Spleen (tissue), 11 donors: ENCODE measurements around the gene FOXP1. TPM values are rescaled to one million over a fixed set of nuclear protein-coding genes. Genes with fewer than 3 reads are reported as not detected.

Experiments
- DNase-seq: peaks from one replicate; pipeline ENCODE4 v3.0.0-alpha.2; 2020
- H3K27ac ChIP-seq, 8 donors: fragments of 200-600 bp; sonication (generic) in 7 of 8; 1 replicate in 4 of 8; 2 replicates in 4 of 8; pipeline versions ENCODE4 v1.5.0 to v1.8.0; 2016 to 2021; ENCODE audit warnings: inconsistent platforms in 4 of 8, mild to moderate bottlenecking in 4 of 8, moderate library complexity in 1 of 8
- H3K27me3 ChIP-seq, 7 donors: fragments of 200-600 bp; sonication (generic) in 6 of 7; replicated peaks in 1 of 7; 1 replicate in 4 of 7; 2 replicates in 3 of 7; pipeline versions ENCODE4 v1.5.0 to v1.8.0; 2016 to 2021; ENCODE audit warnings: inconsistent platforms in 3 of 7, mild to moderate bottlenecking in 1 of 7
- H3K36me3 ChIP-seq, 6 donors: fragments of 200-600 bp; sonication (generic) in 5 of 6; 1 replicate in 4 of 6; 2 replicates in 2 of 6; pipeline versions ENCODE4 v1.5.0 to v1.8.0; 2016 to 2021; ENCODE audit warnings: inconsistent platforms in 2 of 6
- H3K4me1 ChIP-seq, 6 donors: fragments of 200-600 bp; sonication (generic) in 5 of 6; 1 replicate in 3 of 6; 2 replicates in 3 of 6; pipeline versions ENCODE4 v1.5.0 to v1.8.0; 2016 to 2021; ENCODE audit warnings: inconsistent platforms in 3 of 6
- H3K4me3 ChIP-seq, 8 donors: fragments of 200-600 bp; sonication (generic) in 7 of 8; 1 replicate in 4 of 8; 2 replicates in 4 of 8; pipeline versions ENCODE4 v1.5.0 to v1.8.0; 2016 to 2021; ENCODE audit warnings: inconsistent platforms in 4 of 8, mild to moderate bottlenecking in 4 of 8, moderate library complexity in 2 of 8
- H3K9me3 ChIP-seq, 8 donors: fragments of 200-600 bp; sonication (generic) in 7 of 8; 1 replicate in 4 of 8; 2 replicates in 4 of 8; pipeline versions ENCODE4 v1.5.0 to v1.8.0; 2016 to 2021; ENCODE audit warnings: inconsistent platforms in 4 of 8
- CTCF ChIP-seq, 11 experiments: fragments of 200-600 bp in 7 of 11; fragments of 450-650 bp in 4 of 11; sonication (generic) in 4 of 11; IDR thresholded peaks in 8 of 11; conservative IDR thresholded peaks in 3 of 11; 1 replicate in 7 of 11; 2 replicates in 4 of 11; pipeline versions ENCODE4 v1.4.0 to v1.8.0; 2016 to 2021; ENCODE audit warnings: antibody characterized with exemption in 11 of 11, inconsistent platforms in 4 of 11, mild to moderate bottlenecking in 1 of 11
- POLR2A ChIP-seq, 3 donors: fragments of 450-650 bp; IDR thresholded peaks; one replicate each; pipeline ENCODE4 v1.5.1; 2017; ENCODE audit warnings: antibody characterized with exemption in 3 of 3, mild to moderate bottlenecking in 1 of 3
- POLR2AphosphoS5 ChIP-seq, 3 donors: sonication (generic); formaldehyde crosslinking; IDR thresholded peaks; one replicate each; pipeline ENCODE4 v1.5.1; 2017; ENCODE audit warnings: antibody characterized with exemption in 3 of 3
- WGBS, 5 donors: extraction: QIAGEN DNeasy Blood & Tissue Kit in 3 of 5; methylation state at CpG; one replicate each; pipeline versions ENCODE4 v1.1.5 to v1.1.7; 2013 to 2018; 5-methylcytosine and 5-hydroxymethylcytosine counted together
- intact Hi-C: fragments of 100-400 bp; cut with DNase I; formaldehyde crosslinking; loops from one replicate; pipeline ENCODE4 v1.15.0; 2023; ENCODE audit warnings: low total_unique reads
- polyA plus RNA-seq, 3 donors: library from polyadenylated mRNA; stranded (reverse); fragments of 200-250 nt; gene quantifications; one replicate each; pipeline ENCODE4 v1.2.1, GENCODE V29; 2013
- total RNA-seq, 7 donors: library from RNA; depleted of rRNA in 3 of 7; stranded (reverse); fragments of >200 nt in 3 of 7; fragmentation: NEBNext Ultra II Directional in 4 of 7; extraction: Animal tissue kit (Norgen Biotek cat#: 25700) in 4 of 7; gene quantifications; one replicate each; pipeline versions ENCODE4 v1.1.0 to v1.2.1, GENCODE V29; 2016 to 2021
- donor health status: healthy with polysubstance abuse.
- donor health status: DM: no; HTN: no; CAD: no; lungs with moderate emphysema.
- donor health status: DM: no; HTN: no; CAD: no.
- donor health status: Bipolar disorder and iron deficiency.
- donor health status: healthy.
- donor health status: DM: no; HTN: no; CAD: no.
- donor health status: DM: yes; HTN: yes; CAD: no.

The FOXP1 gene
- total and polyA plus RNA-seq, 10 donors, result 11.1 to 202 (median 153) TPM

- Histone ChIP-seq H3K9me3 (no peaks in the 10 kb centered on the region), H3K4me1 (peaks cover 0 to 15% (median 0%) of the 10 kb centered on the region in 6 donors), H3K4me3 (no peak overlapping the region), H3K27ac (peak overlapping the region in 1 of 8 donors; percentile 67), H3K36me3 (peaks cover 0 to 32% (median 0%) of the 10 kb centered on the region in 6 donors), H3K27me3 (no peaks in the 10 kb centered on the region)
- TF ChIP-seq CTCF (IDR thresholded peaks at IDR 0.05 in 8 of 11, conservative IDR thresholded peaks at IDR 0.05 in 3 of 11) (no peak), POLR2AphosphoS5 (IDR thresholded peaks at IDR 0.05) (no peak), POLR2A (IDR thresholded peaks at IDR 0.05) (no peak)
- intact Hi-C loops, result no loop called here
- 58 to 82% (median 71%) methylated on average over 2 of the region's 2 CpGs for WGBS, 5 donors
- no peak for DNase-seq
These were observed 410.6 kb downstream of the FOXP1 start for GRCh38 chr3:71172951-71173350.

GRCh38 chr3:71172189-71172588 lies 411.3 kb downstream of the FOXP1 start:
- H3K27ac ChIP-seq, result no peak overlapping the region
- intact Hi-C loops, result no loop called here

GRCh38 chr3:71171247-71171646 lies 412.3 kb downstream of the FOXP1 start:
- Histone ChIP-seq H3K27me3 (no peaks in the 10 kb centered on the region), H3K27ac (no peak overlapping the region), H3K9me3 (no peaks in the 10 kb centered on the region), H3K4me1 (peaks cover 0 to 15% (median 0%) of the 10 kb centered on the region in 6 donors), H3K36me3 (peaks cover 0 to 34% (median 4%) of the 10 kb centered on the region in 6 donors), H3K4me3 (no peak overlapping the region)
- TF ChIP-seq CTCF (IDR thresholded peaks at IDR 0.05 in 8 of 11, conservative IDR thresholded peaks at IDR 0.05 in 3 of 11), result no peak
- intact Hi-C loops, result no loop called here
- no peak for DNase-seq
- 96 to 99% (median 97%) methylated on average over 7 of the region's 7 CpGs for WGBS, 5 donors

More at GRCh38 chr3:71172189-71172588, 411.3 kb downstream of the FOXP1 start:
- DNase-seq, result no peak
- Histone ChIP-seq H3K4me3 (no peak overlapping the region), H3K27me3 (no peaks in the 10 kb centered on the region), H3K9me3 (no peaks in the 10 kb centered on the region), H3K36me3 (peaks cover 0 to 33% (median 0%) of the 10 kb centered on the region in 6 donors), H3K4me1 (peaks cover 0 to 15% (median 0%) of the 10 kb centered on the region in 6 donors)
- TF ChIP-seq CTCF (IDR thresholded peaks at IDR 0.05 in 8 of 11, conservative IDR thresholded peaks at IDR 0.05 in 3 of 11) (no peak), POLR2A (IDR thresholded peaks at IDR 0.05) (no peak), POLR2AphosphoS5 (IDR thresholded peaks at IDR 0.05) (no peak)
- WGBS, 5 donors, result 81 to 97% (median 93%) methylated on average over 3 of the region's 3 CpGs

GRCh38 chr3:71168880-71169411 lies 414.6 kb downstream of the FOXP1 start:
- TF ChIP-seq POLR2AphosphoS5 (IDR thresholded peaks at IDR 0.05), result no peak
- Histone ChIP-seq H3K36me3 (peaks cover 0 to 30% (median 4%) of the 10 kb centered on the region in 6 donors), H3K4me1 (peaks cover 0 to 10% (median 0%) of the 10 kb centered on the region in 6 donors), H3K4me3 (no peak overlapping the region), H3K27me3 (no peaks in the 10 kb centered on the region), H3K9me3 (no peaks in the 10 kb centered on the region), H3K27ac (no peak overlapping the region)
- intact Hi-C loops, result no loop called here
- 85 to 91% (median 87%) methylated on average over 11 of the region's 11 CpGs for WGBS, 5 donors
- DNase-seq, result no peak
